Hair follicle dermal papilla cell (primary cell): ENCODE results near the gene TMEM176B. TPM values are rescaled to one million over a fixed set of nuclear protein-coding genes. Genes with fewer than 3 reads are reported as not detected.

Source experiments
- total RNA-seq: library from RNA; depleted of rRNA; stranded (reverse); fragments of >200 nt; gene quantifications from 2 replicates; pipeline ENCODE4 v1.2.3, GENCODE V29; 2012

Gene TMEM176B
- 0.97 and 47.9 TPM in 2 replicates for total RNA-seq

DNA sequence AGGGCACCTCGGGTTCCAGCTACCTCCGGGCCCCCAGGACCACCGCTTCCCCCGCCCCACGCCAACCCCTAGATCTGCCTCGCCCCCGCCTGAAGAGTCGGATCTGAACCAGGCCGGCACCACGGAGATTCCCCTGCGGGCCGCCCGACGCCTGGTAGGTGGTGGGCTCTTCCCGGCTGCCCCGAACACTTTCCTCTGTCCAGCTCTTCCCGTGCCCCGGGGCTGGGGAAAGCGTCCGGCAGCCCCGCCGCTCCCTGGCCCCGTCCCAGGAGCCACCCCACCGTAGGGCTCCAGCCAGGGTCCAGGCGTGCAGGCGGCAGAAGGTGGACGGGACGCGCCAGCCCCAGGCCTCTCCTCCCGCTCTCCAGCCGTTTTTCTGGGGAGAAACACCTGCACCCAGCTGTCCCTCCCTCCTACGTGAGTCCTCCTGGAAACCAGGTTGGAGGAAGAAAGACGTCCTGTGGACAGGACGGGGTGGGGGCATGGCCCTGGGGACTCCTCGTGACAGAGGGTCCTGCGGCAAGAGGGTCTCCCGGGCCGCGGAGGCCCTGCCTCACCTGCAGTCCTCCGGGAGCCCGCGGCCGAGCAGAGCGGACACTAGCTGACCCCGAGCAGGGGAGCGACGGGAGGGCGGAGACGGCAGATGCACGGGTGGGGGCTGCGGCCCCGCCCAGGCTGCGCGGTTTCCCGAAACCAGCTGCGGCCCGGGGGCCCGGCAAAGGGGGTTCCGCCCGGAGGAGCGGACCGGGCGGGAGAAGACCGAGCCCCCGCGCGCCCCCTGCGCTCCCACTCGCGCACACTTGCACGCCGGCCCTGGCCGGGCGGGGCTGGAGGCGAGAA lies at the start of gene TMEM176B:
TSS of gene TMEM176B (minus strand) at position 624 of the 840 bp plus-strand sequence. CDS start 3,795 bp downstream, outside the sequence.

GRCh38 chr7:150800581-150801241 lies 547 bp upstream of the TMEM176B start, which contains the start of gene TMEM176A:
TSS of gene TMEM176A (plus strand) at chr7:150800769. CDS start at chr7:150801551, 782 bp downstream.

Other genes starting within 250 kb of the TMEM176B start
- not detected in 2 replicates for gene GIMAP4, start 233.0 kb downstream of the TMEM176B start, total RNA-seq
- 0.16 TPM in 1 of 2 replicates, not detected in the other for gene GIMAP6, start 168.0 kb downstream of the TMEM176B start, total RNA-seq
- 5.1 and 10.7 TPM in 2 replicates for gene GIMAP2, start 114.7 kb downstream of the TMEM176B start, total RNA-seq
- 0.16 TPM in 1 of 2 replicates, not detected in the other for gene GIMAP1, start 83.8 kb downstream of the TMEM176B start, total RNA-seq
- gene GIMAP5, start 62.9 kb downstream of the TMEM176B start, total RNA-seq, result under 0.01 TPM in 1 of 2 replicates, not detected in the other
- gene TMEM176A, start 405 bp upstream of the TMEM176B start, total RNA-seq, result 0.12 and 13.8 TPM in 2 replicates
- gene AOC1, start 52.2 kb upstream of the TMEM176B start, total RNA-seq, result not detected in 2 replicates
- 0.16 TPM in 1 of 2 replicates, not detected in the other for gene KCNH2, start 178.0 kb upstream of the TMEM176B start, total RNA-seq
- gene NOS3, start 190.7 kb upstream of the TMEM176B start, total RNA-seq, result 1.5 and 3.9 TPM in 2 replicates
- under 0.01 and 0.16 TPM in 2 replicates for gene ATG9B, start 224.1 kb upstream of the TMEM176B start, total RNA-seq
- 33.9 and 37.3 TPM in 2 replicates for gene ABCB8, start 228.1 kb upstream of the TMEM176B start, total RNA-seq
- gene ASIC3, start 248.2 kb upstream of the TMEM176B start, total RNA-seq, result 0.12 and 0.16 TPM in 2 replicates